Adipose tissue (tissue), 3 donors: ENCODE measurements around the gene IQGAP3. TPM values are rescaled to one million over a fixed set of nuclear protein-coding genes. Genes with fewer than 3 reads are reported as not detected.

Experiments used
- H3K27ac ChIP-seq: one replicate; pipeline ENCODE4 v1.5.1; 2013; ENCODE audit warnings: low read depth, low read length
- WGBS, 3 donors: extraction: QIAGEN DNeasy Blood & Tissue Kit; methylation state at CpG; one replicate each; pipeline ENCODE4 v1.1.7; 2013; 5-methylcytosine and 5-hydroxymethylcytosine counted together
- polyA plus RNA-seq, 3 donors: library from polyadenylated mRNA; stranded (reverse); fragments of 200-250 nt; gene quantifications; one replicate each; pipeline ENCODE4 v1.2.3, GENCODE V29; 2013
- donor health status: healthy with polysubstance abuse.
- donor health status: Bipolar disorder and iron deficiency.
- donor health status: healthy.

Gene IQGAP3
- polyA plus RNA-seq, 3 donors = 0.03 to 0.22 (median 0.22) TPM

GRCh38 chr1:156479093-156480015, 93.0 kb downstream of the IQGAP3 start:
- no peak overlapping the region for H3K27ac ChIP-seq
- 86 to 88% (median 87%) methylated on average over 15 of the region's 15 CpGs for WGBS, 3 donors

GRCh38 chr1:156478250-156478627, 94.1 kb downstream of the IQGAP3 start:
- H3K27ac ChIP-seq = no peak overlapping the region
- WGBS, 3 donors = 89 to 92% (median 91%) methylated on average over 8 of the region's 8 CpGs

- H3K27ac ChIP-seq = no peak overlapping the region
- WGBS, 3 donors = 64 to 78% (median 75%) methylated on average over 3 of the region's 3 CpGs
These were observed 94.7 kb downstream of the IQGAP3 start for GRCh38 chr1:156477526-156478249.

GRCh38 chr1:156476501-156477298, 95.7 kb downstream of the IQGAP3 start:
- no peak overlapping the region for H3K27ac ChIP-seq
- 38 to 59% (median 48%) methylated on average over 8 of the region's 8 CpGs for WGBS, 3 donors

GRCh38 chr1:156475568-156476500, 96.5 kb downstream of the IQGAP3 start:
- WGBS, 3 donors = 38 to 62% (median 62%) methylated on average over 25 of the region's 25 CpGs
- H3K27ac ChIP-seq = no peak overlapping the region

Other genes starting within 250 kb of the IQGAP3 start
- 100 to 1,000 TPM in 2 of 3 donors, 10 to 100 TPM in 1; 96.5 to 152 (median 100) TPM for gene CCT3, start 234.3 kb downstream of the IQGAP3 start, polyA plus RNA-seq
- gene TSACC, start 234.0 kb downstream of the IQGAP3 start, polyA plus RNA-seq = under 1 TPM; 0.18 to 0.67 (median 0.39) TPM
- under 1 TPM in 1 of 3 donors, not detected in 2; 0.08 TPM for gene RHBG, start 203.4 kb downstream of the IQGAP3 start, polyA plus RNA-seq
- 10 to 100 TPM; 13.4 to 28.7 (median 17.4) TPM for gene MEF2D, start 71.8 kb downstream of the IQGAP3 start, polyA plus RNA-seq
- under 1 TPM in 2 of 3 donors, not detected in 1; 0.10 to 0.17 TPM for gene TTC24, start 7.2 kb upstream of the IQGAP3 start, polyA plus RNA-seq
- gene NAXE, start 19.2 kb upstream of the IQGAP3 start, polyA plus RNA-seq = 10 to 100 TPM; 46.5 to 65.9 (median 52.1) TPM
- gene GPATCH4, start 28.9 kb upstream of the IQGAP3 start, polyA plus RNA-seq = 10 to 100 TPM; 12.5 to 42.2 (median 29.1) TPM
- gene HAPLN2, start 46.9 kb upstream of the IQGAP3 start, polyA plus RNA-seq = 1 to 10 TPM in 1 of 3 donors, under 1 TPM in 2; 0.24 to 1.6 (median 0.28) TPM
- gene BCAN, start 69.6 kb upstream of the IQGAP3 start, polyA plus RNA-seq = under 1 TPM; 0.06 to 0.56 (median 0.07) TPM
- 10 to 100 TPM in 2 of 3 donors, 1 to 10 TPM in 1; 3.5 to 38.3 (median 32.1) TPM for gene NES, start 104.8 kb upstream of the IQGAP3 start, polyA plus RNA-seq
- gene CRABP2, start 133.0 kb upstream of the IQGAP3 start, polyA plus RNA-seq = 10 to 100 TPM in 1 of 3 donors, 1 to 10 TPM in 1, under 1 TPM in 1; 0.45 to 31.3 (median 3.2) TPM
- gene METTL25B, start 155.9 kb upstream of the IQGAP3 start, polyA plus RNA-seq = 10 to 100 TPM; 22.7 to 25.4 (median 24.6) TPM
- 10 to 100 TPM in 2 of 3 donors, 1 to 10 TPM in 1; 9.3 to 17.1 (median 15.7) TPM for gene ISG20L2, start 156.2 kb upstream of the IQGAP3 start, polyA plus RNA-seq
- 100 to 1,000 TPM; 104 to 178 (median 151) TPM for gene MRPL24, start 168.5 kb upstream of the IQGAP3 start, polyA plus RNA-seq
- gene HDGF, start 179.1 kb upstream of the IQGAP3 start, polyA plus RNA-seq = 100 to 1,000 TPM in 2 of 3 donors, 10 to 100 TPM in 1; 51.7 to 120 (median 116) TPM
- 10 to 100 TPM; 16.6 to 38.7 (median 35.8) TPM for gene PRCC, start 195.0 kb upstream of the IQGAP3 start, polyA plus RNA-seq
- gene SH2D2A, start 244.3 kb upstream of the IQGAP3 start, polyA plus RNA-seq = 1 to 10 TPM in 2 of 3 donors, under 1 TPM in 1; 0.75 to 6.1 (median 3.0) TPM